ENCODE results near the gene SLC16A3. TPM values are rescaled to one million over a fixed set of nuclear protein-coding genes. Genes with fewer than 3 reads are reported as not detected.

Gene SLC16A3
- total RNA-seq, 2 experiments from 2014 or later = 93.2 to 157 TPM

DNA sequence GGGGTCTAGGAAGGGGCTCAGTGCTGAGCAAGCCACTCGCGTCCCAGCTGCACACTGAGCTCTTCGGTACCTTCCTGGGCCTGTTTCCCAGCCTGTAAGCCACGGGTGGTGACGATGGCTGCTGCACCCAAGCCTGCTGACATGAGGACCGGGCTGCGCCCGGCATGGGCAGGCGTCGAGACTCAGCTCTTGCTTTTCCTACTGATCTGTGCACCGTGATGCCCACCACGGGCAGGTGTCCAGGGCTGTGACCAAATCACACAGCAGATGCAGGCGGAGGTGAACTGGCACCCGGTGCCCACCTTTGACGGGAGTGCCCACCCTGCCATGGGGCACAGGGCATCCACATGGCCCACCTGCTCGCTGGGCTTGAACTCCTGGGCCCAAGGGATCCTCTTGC lies 34.1 kb upstream of the SLC16A3 start:
- Mint-ChIP-seq H3K36me3 (ENCODE audit: low read depth) (peaks cover 50% of the 10 kb centered on the region), H3K27ac (no peak overlapping the region), H3K4me3 (no peak overlapping the region), H3K4me1 (peaks cover 10% of the 10 kb centered on the region), H3K27me3 (no peaks in the 10 kb centered on the region), H3K9me3 (ENCODE audit: low read depth) (no peaks in the 10 kb centered on the region)
- ATAC-seq (no peak), DNase-seq (no peak)
- POLR2A ChIA-PET = no interaction called here
- CTCF ChIA-PET = no interaction called here
- intact Hi-C loops (cut with DNase I, micrococcal nuclease) = no loop called here

DNA sequence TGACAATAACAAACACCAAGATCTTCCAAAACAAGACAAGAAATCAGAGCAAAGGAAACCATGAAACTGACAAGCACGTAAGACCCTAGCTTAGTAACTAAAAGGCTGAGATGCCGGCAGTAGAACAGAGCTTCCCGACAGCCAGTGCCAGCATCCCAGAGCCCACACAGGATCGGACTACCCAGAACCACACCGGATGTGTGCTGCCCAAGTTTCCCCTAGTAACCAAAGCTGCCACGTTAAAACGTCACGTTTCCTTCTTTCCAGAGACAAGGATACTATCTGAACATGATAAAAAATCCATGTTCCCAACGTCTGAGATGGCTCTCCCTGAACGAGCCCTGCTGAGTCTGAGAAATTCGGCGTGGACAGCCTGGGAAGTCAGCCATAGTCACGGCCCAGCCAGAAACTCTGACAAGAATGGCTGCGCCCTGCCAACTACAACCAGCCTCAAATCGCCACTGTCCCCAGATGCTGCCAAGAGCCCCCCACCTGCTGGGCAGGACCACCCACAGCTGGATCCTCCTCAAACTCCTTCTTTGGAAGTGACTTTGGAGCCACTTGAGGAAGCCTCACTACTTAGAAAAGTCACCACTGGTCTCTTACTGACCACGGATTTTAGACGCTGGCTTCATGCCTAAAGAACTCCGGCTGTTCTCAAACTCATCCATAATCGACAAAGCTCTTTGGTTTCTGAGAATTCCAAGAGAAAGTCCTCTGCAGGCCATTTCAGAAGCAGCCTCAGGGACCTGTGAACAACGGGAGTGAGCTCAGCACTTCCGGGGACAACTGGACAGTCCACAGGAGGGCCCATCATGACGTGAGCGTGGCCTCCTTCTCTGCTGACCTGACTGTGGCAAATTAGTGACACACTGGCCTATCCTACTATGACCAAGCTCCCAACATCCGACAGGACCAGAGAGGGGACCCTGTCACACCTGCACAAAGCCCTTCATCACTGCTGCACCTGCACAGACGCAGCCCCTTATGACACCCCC lies 32.9 kb upstream of the SLC16A3 start:
- peaks cover 22% of the 10 kb centered on the region for H3K4me1 Mint-ChIP-seq
- intact Hi-C loops (cut with DNase I, micrococcal nuclease) = no loop called here
- H3K4me3 Mint-ChIP-seq = no peak overlapping the region
- H3K36me3 Mint-ChIP-seq (ENCODE audit: low read depth) = peaks cover 50% of the 10 kb centered on the region
- no peak overlapping the region for H3K27ac Mint-ChIP-seq
- no peaks in the 10 kb centered on the region for H3K9me3 Mint-ChIP-seq (ENCODE audit: low read depth)
- ChIA-PET POLR2A (no interaction called here), CTCF (interaction anchor here (0.6 to 1.2 kb wide), 2 partner anchors 10 to 433 kb away, joined by 3 to 6 read pairs; no protein-coding TSS in a partner anchor)
- ATAC-seq (no peak), DNase-seq (no peak)
- H3K27me3 Mint-ChIP-seq = no peaks in the 10 kb centered on the region

DNA sequence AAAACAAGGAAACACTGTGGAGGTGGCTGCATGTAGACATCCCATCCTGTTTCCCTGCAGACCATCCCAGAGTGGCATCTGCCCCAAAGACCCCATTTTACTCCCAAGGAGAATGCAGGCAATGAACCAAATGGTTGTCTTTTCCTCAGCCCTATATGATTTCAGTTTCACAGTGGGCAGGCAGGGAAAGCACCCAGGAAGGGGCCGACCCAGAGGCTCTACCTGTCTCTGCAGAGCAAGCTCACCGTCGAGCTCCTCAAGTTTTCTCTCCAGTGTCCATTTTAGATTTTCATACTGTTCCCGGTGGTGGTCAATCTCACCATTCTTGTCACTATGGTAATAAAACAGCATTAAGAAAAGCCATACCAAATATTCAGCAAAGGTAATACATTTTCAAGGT lies 30.8 kb upstream of the SLC16A3 start:
- Mint-ChIP-seq H3K36me3 (ENCODE audit: low read depth) (peaks cover 39% of the 10 kb centered on the region), H3K9me3 (ENCODE audit: low read depth) (no peaks in the 10 kb centered on the region), H3K4me1 (peaks cover 37% of the 10 kb centered on the region), H3K4me3 (no peak overlapping the region), H3K27me3 (no peaks in the 10 kb centered on the region), H3K27ac (no peak overlapping the region)
- DNase-seq (peak; percentile 33), ATAC-seq (no peak)
- intact Hi-C loops (cut with DNase I, micrococcal nuclease) = no loop called here
- CTCF ChIA-PET = interaction anchor here (0.7 kb wide), 2 partner anchors 14 to 160 kb away, joined by 3 to 4 read pairs; partner anchors contain the start of gene DCXR
- POLR2A ChIA-PET = no interaction called here

DNA sequence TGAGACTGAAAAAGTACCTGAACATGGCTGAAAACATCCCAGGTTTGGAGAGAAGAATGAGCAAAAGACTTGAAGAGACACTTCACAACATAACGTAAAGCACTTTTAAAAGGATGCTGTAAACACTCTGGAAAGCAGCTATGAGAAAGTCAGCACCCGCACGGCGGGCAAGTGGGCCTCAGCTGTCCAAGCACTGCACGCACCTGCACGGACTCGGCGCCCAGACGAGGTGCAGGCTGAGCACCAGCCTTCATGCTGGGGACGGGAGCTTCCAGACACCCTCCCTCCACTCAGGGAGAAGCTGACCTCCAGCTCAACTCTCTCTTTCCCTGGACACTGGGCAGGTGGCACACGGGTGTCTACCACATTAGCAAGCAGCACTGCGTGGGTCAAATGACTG lies 29.3 kb upstream of the SLC16A3 start:
- no peaks in the 10 kb centered on the region for H3K27me3 Mint-ChIP-seq
- DNase-seq (no peak), ATAC-seq (no peak)
- H3K27ac Mint-ChIP-seq = no peak overlapping the region
- POLR2A ChIA-PET = interaction anchor here (0.7 kb wide), 1 partner anchor 17 kb away, joined by 5 read pairs; no protein-coding TSS in a partner anchor
- peaks cover 30% of the 10 kb centered on the region for H3K36me3 Mint-ChIP-seq (ENCODE audit: low read depth)
- CTCF ChIA-PET = interaction anchor here (0.8 kb wide), 1 partner anchor 225 kb away, joined by 3 read pairs; no protein-coding TSS in a partner anchor
- intact Hi-C loops (cut with DNase I, micrococcal nuclease) = no loop called here
- no peaks in the 10 kb centered on the region for H3K9me3 Mint-ChIP-seq (ENCODE audit: low read depth)
- no peak overlapping the region for H3K4me3 Mint-ChIP-seq
- peaks cover 47% of the 10 kb centered on the region for H3K4me1 Mint-ChIP-seq

DNA sequence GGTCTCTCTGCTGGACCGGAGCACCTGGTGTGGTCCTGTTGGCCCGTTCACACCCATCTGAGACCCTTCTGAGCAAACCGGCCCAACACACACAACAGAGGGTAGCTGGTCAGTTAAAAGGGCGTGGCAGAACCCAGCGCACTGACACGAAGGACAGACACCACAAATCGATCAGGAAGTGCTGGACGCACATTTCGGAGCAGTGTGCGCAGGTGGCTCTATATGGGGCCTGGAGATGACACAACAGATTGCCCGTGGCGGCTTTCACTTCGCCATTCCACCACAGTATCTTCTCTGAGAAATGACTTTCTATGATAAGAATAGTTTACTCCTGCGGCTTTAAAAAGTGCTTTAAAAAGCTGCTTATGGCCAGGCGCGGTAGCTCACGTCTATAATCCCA lies 28.7 kb upstream of the SLC16A3 start:
- Mint-ChIP-seq H3K27me3 (no peaks in the 10 kb centered on the region), H3K36me3 (ENCODE audit: low read depth) (peaks cover 26% of the 10 kb centered on the region), H3K4me1 (peaks cover 52% of the 10 kb centered on the region), H3K27ac (peak overlapping the region; percentile 83), H3K9me3 (ENCODE audit: low read depth) (no peaks in the 10 kb centered on the region), H3K4me3 (no peak overlapping the region)
- ChIA-PET CTCF (interaction anchor here (1.1 kb wide), 2 partner anchors 12 to 170 kb away, joined by 3 to 4 read pairs; no protein-coding TSS in a partner anchor), POLR2A (no interaction called here)
- no peak for ATAC-seq
- no peak for DNase-seq
- intact Hi-C loops (cut with DNase I, micrococcal nuclease) = loop anchor here in 1 of 2 experiments (5.0 kb wide), 1 partner anchor 93 kb away; no protein-coding TSS in a partner anchor

DNA sequence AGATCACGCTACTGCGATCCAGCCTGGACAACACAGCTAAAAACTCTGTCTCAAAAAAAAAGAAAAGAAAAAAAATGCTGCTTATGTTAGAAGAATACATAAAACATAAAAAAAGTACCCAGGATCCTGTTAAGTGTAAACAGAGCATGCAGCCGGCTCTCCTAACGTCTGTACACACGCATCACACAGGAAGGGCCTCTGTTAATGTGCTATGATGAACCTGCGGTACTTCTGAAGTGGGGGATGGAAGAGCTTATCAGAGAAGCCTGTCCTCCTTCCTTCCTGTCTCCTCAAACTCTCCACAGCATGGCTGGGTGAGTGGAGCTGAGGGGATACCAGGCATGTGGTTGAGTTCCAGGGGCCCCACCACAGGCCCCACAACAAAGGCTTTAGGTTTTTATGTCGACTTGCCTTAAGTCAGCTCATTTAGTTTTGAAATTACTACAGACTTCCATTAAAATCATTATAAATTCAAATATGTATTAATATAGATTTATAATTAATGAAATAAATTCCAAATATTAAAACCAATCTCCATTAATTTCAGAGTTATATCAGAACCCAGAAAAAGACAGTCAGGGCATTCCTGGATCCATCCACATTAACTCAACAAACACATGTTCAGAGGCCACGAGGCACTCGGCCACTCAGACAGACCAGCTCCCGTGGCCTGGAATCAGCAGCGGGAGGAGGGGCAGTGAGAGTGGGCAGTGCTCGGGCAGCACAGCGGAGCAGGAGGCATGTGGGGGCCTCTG lies 27.9 kb upstream of the SLC16A3 start:
- intact Hi-C loops (cut with DNase I, micrococcal nuclease) = loop anchor here in 1 of 2 experiments (5.0 kb wide), 1 partner anchor 94 kb away; no protein-coding TSS in a partner anchor
- peaks cover 60% of the 10 kb centered on the region for H3K4me1 Mint-ChIP-seq
- DNase-seq (peak; percentile 76), ATAC-seq (peak; percentile 86)
- no peaks in the 10 kb centered on the region for H3K9me3 Mint-ChIP-seq (ENCODE audit: low read depth)
- H3K27me3 Mint-ChIP-seq = no peaks in the 10 kb centered on the region
- peak overlapping the region; percentile 16 for H3K4me3 Mint-ChIP-seq
- H3K36me3 Mint-ChIP-seq (ENCODE audit: low read depth) = peaks cover 20% of the 10 kb centered on the region
- CTCF ChIA-PET = interaction anchor here (0.6 to 1.5 kb wide), 7 partner anchors 11 to 299 kb away, joined by 3 to 5 read pairs (median 4); partner anchors contain the start of gene CCDC57
- H3K27ac Mint-ChIP-seq = peak overlapping the region; percentile 83
- POLR2A ChIA-PET = no interaction called here

DNA sequence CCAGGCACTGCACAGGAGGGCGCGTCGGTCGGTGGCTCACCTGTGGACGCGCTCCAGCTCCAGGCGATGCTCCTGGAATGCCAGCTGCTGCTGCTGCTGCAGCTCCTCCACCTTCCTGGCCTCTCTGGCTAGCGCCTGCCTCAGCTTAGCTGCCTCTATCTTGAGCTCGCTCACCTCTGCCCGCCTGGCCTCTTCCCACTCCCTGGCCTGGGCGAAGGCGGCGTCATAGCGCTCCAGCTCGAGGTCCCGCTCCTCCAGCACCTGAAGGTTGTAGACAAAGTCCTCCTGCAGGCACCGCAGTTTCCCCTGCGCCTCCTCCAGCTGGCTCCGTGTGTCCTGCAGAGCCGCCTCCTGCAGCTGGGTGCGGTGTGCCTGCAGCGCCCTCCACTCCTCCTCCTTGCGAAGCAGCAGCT lies 27.3 kb upstream of the SLC16A3 start:
- Mint-ChIP-seq H3K36me3 (ENCODE audit: low read depth) (peaks cover 18% of the 10 kb centered on the region), H3K27me3 (no peaks in the 10 kb centered on the region), H3K4me1 (peaks cover 66% of the 10 kb centered on the region), H3K9me3 (ENCODE audit: low read depth) (no peaks in the 10 kb centered on the region), H3K4me3 (no peak overlapping the region), H3K27ac (peak overlapping the region; percentile 17)
- ChIA-PET CTCF (interaction anchor here (0.6 to 1.5 kb wide), 4 partner anchors 10 to 109 kb away, joined by 3 to 5 read pairs (median 4); partner anchors contain the start of gene CCDC57), POLR2A (no interaction called here)
- ATAC-seq (no peak), DNase-seq (peak; percentile 41)
- intact Hi-C loops (cut with DNase I, micrococcal nuclease) = loop anchor here in 1 of 2 experiments (5.0 kb wide), 1 partner anchor 94 kb away; no protein-coding TSS in a partner anchor

DNA sequence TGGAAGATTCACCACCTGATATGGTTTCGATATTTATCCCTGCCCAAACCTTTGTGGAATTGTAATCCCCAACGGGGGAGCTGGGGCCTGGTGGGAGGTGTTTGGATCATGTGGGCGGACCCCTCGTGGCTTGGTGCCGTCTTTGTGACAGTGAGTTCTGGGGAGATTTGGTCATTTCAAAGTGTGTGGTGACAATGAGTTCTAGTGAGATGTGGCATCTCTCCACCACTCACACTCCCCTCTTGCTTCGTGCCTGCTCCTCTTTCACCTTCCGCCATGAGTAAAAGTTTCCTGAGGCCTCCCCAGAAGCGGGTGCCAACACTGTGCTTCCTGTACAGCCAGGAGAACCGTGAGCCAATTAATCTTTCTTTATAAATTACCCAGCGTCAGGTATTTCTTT lies 25.9 kb upstream of the SLC16A3 start:
- Mint-ChIP-seq H3K4me3 (peak overlapping the region; percentile 3), H3K36me3 (ENCODE audit: low read depth) (peaks cover 19% of the 10 kb centered on the region), H3K27ac (peak overlapping the region; percentile 32), H3K4me1 (peaks cover 67% of the 10 kb centered on the region), H3K27me3 (no peaks in the 10 kb centered on the region), H3K9me3 (ENCODE audit: low read depth) (no peaks in the 10 kb centered on the region)
- CTCF ChIA-PET = interaction anchor here (1.5 kb wide), 1 partner anchor 33 kb away, joined by 3 read pairs; no protein-coding TSS in a partner anchor
- POLR2A ChIA-PET = no interaction called here
- intact Hi-C loops (cut with DNase I, micrococcal nuclease) = loop anchor here in 1 of 2 experiments (5.0 kb wide), 1 partner anchor 96 kb away; no protein-coding TSS in a partner anchor
- DNase-seq = peak; percentile 68
- no peak for ATAC-seq

DNA sequence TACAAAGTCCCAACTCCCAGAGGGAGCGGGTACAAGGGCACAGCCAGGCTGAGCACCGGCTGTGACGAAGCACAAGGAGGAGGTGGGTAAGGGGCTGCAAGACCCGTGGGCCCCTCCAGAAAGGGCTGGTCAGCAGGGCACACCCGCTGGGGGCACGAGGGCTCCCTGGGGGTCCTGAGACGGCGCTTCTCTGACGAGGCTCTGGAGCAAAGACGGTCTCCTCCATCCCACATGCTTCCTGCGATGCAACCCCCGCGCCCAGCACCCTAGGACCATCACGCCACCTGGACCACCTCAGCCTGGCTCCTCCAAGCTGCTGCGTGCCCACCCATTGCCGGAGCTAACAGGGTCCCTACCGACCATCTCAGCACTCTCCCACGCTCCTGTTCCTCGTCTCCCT lies 24.9 kb upstream of the SLC16A3 start:
- ChIA-PET CTCF (interaction anchor here (0.8 to 1.5 kb wide), 3 partner anchors 12 to 106 kb away, joined by 3 to 4 read pairs (median 3); no protein-coding TSS in a partner anchor), POLR2A (no interaction called here)
- Mint-ChIP-seq H3K36me3 (ENCODE audit: low read depth) (peaks cover 12% of the 10 kb centered on the region), H3K27ac (no peak overlapping the region), H3K9me3 (ENCODE audit: low read depth) (no peaks in the 10 kb centered on the region), H3K4me1 (peaks cover 62% of the 10 kb centered on the region), H3K27me3 (no peaks in the 10 kb centered on the region), H3K4me3 (no peak overlapping the region)
- ATAC-seq (no peak), DNase-seq (no peak)
- intact Hi-C loops (cut with DNase I, micrococcal nuclease) = loop anchor here in 1 of 2 experiments (5.0 kb wide), 1 partner anchor 97 kb away; no protein-coding TSS in a partner anchor

DNA sequence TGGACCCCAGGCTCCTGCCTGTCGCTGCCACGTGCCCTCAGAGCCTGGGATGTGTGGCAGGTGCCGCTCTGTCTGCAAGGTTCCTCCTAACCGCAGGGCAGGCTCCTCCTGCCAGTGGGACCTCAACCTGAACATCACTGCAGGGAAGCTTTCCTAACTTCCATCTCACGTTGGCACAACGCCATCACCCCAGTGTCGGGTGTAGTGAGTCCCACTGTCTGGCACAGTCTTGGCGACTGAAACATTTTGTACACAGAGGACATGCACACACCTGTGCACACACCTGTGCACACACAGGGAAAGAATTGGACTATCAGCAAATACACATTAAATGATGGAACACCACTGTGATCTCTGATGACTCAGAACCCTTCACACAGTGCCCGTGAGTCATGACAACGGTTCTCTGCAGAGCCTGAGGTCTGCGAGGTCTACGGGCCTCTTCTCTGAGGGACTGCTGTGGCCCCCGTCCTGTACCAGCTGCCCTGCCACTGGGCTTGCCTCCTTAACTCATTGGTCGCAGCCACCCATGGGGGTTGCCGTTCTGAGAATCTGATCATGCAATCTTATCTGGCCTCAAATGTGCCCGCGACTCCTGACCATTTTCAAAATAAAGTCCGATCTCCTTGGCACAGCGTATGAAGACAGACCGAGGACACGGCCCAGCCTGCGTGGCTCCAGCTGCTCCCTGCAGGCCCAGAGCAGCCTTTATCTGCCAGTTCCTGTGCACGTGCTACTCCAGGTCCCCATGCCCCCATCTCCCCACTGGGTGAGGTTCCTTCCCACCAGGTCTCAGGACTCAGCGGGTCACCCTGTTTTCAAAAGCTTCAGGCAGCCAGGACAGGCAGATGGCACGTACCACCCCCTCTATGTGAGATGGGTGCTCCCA lies 23.8 kb upstream of the SLC16A3 start:
- peak overlapping the region; percentile 93 for H3K27ac Mint-ChIP-seq
- peaks cover 8% of the 10 kb centered on the region for H3K36me3 Mint-ChIP-seq (ENCODE audit: low read depth)
- intact Hi-C loops (cut with DNase I, micrococcal nuclease) = loop anchor here in 1 of 2 experiments (5.0 kb wide), 1 partner anchor 98 kb away; no protein-coding TSS in a partner anchor
- no peaks in the 10 kb centered on the region for H3K27me3 Mint-ChIP-seq
- peak; percentile 72 for ATAC-seq
- ChIA-PET CTCF (interaction anchor here (0.6 to 2.5 kb wide), 5 partner anchors 15 to 322 kb away, joined by 3 to 19 read pairs (median 4); no protein-coding TSS in a partner anchor), POLR2A (interaction anchor here (1.0 to 1.5 kb wide), 2 partner anchors 31 to 97 kb away, joined by 3 to 6 read pairs; no protein-coding TSS in a partner anchor)
- H3K4me3 Mint-ChIP-seq = peak overlapping the region; percentile 60
- H3K9me3 Mint-ChIP-seq (ENCODE audit: low read depth) = no peaks in the 10 kb centered on the region
- peak; percentile 79 for DNase-seq
- peaks cover 60% of the 10 kb centered on the region for H3K4me1 Mint-ChIP-seq

Data from activated CD4-positive, alpha-beta T cell treated with anti-CD3 and anti-CD28 coated beads for 36 hours (primary cell).